ENCODE measurements around the gene CHID1.

GRCh38 chr11:888310-889212 lies 22.0 kb downstream of the CHID1 start:
- TF ChIP-seq CTCF (IDR thresholded peaks at IDR 0.05; ENCODE audit: low read depth, low read length) = no peak
- no peak for TF ChIP-seq POLR2A (IDR thresholded peaks at IDR 0.05; ENCODE audit: extremely low read depth, insufficient read length)
- TF ChIP-seq MAX (IDR thresholded peaks at IDR 0.05; ENCODE audit: low read depth, low read length) = no peak
- TF ChIP-seq MYC (IDR thresholded peaks at IDR 0.05; ENCODE audit: low read depth, low read length) = no peak

Measured in NB4 (cell line).